ENCODE measurements around the gene BID. TPM values are rescaled to one million over a fixed set of nuclear protein-coding genes. Genes with fewer than 3 reads are reported as not detected.

Gene BID
- total RNA-seq, 2 donors from 2014 or later, result 11.8 to 13.0 TPM

- intact Hi-C loops (cut with DNase I), result no loop called here
- DNase-seq (ENCODE audit: low spot score), result no peak
These were observed 30.2 kb upstream of the BID start for GRCh38 chr22:17804331-17805080.

GRCh38 chr22:17803609-17804270, 29.5 kb upstream of the BID start:
- no peak for DNase-seq (ENCODE audit: low spot score)
- intact Hi-C loops (cut with DNase I), result no loop called here

GRCh38 chr22:17802822-17803221, 28.6 kb upstream of the BID start:
- DNase-seq (ENCODE audit: low spot score), result no peak
- intact Hi-C loops (cut with DNase I), result no loop called here

- DNase-seq (ENCODE audit: low spot score), result no peak
- intact Hi-C loops (cut with DNase I), result no loop called here
These were observed 28.1 kb upstream of the BID start for GRCh38 chr22:17802411-17802810.

GRCh38 chr22:17797721-17798559, 23.7 kb upstream of the BID start:
- no peak for DNase-seq (ENCODE audit: low spot score)
- intact Hi-C loops (cut with DNase I), result no loop called here

- DNase-seq (ENCODE audit: low spot score), result no peak
- intact Hi-C loops (cut with DNase I), result no loop called here
These were observed 22.4 kb upstream of the BID start for GRCh38 chr22:17796695-17797094.

GRCh38 chr22:17795661-17796548, 21.6 kb upstream of the BID start:
- no peak for DNase-seq (ENCODE audit: low spot score)
- intact Hi-C loops (cut with DNase I), result no loop called here

GRCh38 chr22:17794726-17795542, 20.7 kb upstream of the BID start:
- no peak for DNase-seq (ENCODE audit: low spot score)
- intact Hi-C loops (cut with DNase I), result no loop called here

GRCh38 chr22:17792854-17793434, 18.7 kb upstream of the BID start:
- no peak for DNase-seq (ENCODE audit: low spot score)
- intact Hi-C loops (cut with DNase I), result no loop called here

GRCh38 chr22:17792299-17792698, 18.0 kb upstream of the BID start:
- DNase-seq (ENCODE audit: low spot score), result no peak
- intact Hi-C loops (cut with DNase I), result no loop called here

- DNase-seq (ENCODE audit: low spot score), result no peak
- intact Hi-C loops (cut with DNase I), result no loop called here
These were observed 16.9 kb upstream of the BID start for GRCh38 chr22:17791196-17791595.

- intact Hi-C loops (cut with DNase I), result no loop called here
- no peak for DNase-seq (ENCODE audit: low spot score)
These were observed 15.3 kb upstream of the BID start for GRCh38 chr22:17789379-17790200.

GRCh38 chr22:17788528-17789378, 14.5 kb upstream of the BID start:
- intact Hi-C loops (cut with DNase I), result no loop called here
- no peak for DNase-seq (ENCODE audit: low spot score)

GRCh38 chr22:17787716-17788330, 13.6 kb upstream of the BID start:
- intact Hi-C loops (cut with DNase I), result no loop called here
- no peak for DNase-seq (ENCODE audit: low spot score)

- DNase-seq (ENCODE audit: low spot score), result no peak
- intact Hi-C loops (cut with DNase I), result no loop called here
These were observed 13.0 kb upstream of the BID start for GRCh38 chr22:17787241-17787640.
